ENCODE results near the gene E2F4.

E2F4 gene

GRCh38 chr16:67150833-67151396 lies 41.0 kb upstream of the E2F4 start, which contains the start of gene B3GNT9:
Gene B3GNT9 (minus strand): TSS chr16:67150998. CDS start chr16:67150485, 513 bp downstream.
- H3K36me3 ChIP-seq: peaks cover 44% of the 10 kb centered on the region
- peaks cover 69% of the 10 kb centered on the region for H3K27me3 ChIP-seq
- H3K9me3 ChIP-seq: no peaks in the 10 kb centered on the region

GRCh38 chr16:67151431-67152097 lies 40.4 kb upstream of the E2F4 start:
- Histone ChIP-seq H3K9me3 (no peaks in the 10 kb centered on the region), H3K4me1 (ENCODE audit: control insufficient read depth in 1 of 2, insufficient read depth in 1 of 2, low read depth in 1 of 2, low read length in 1 of 2) (peaks cover 31 to 44% of the 10 kb centered on the region in 2 experiments), H3K27me3 (peaks cover 76% of the 10 kb centered on the region), H3K27ac (no peak overlapping the region), H3K4me3 (ENCODE audit: low read depth in 1 of 2, low read length in 1 of 2) (no peak overlapping the region), H3K36me3 (peaks cover 37% of the 10 kb centered on the region)
- TF ChIP-seq CTCF (IDR thresholded peaks at IDR 0.05): no peak

More at GRCh38 chr16:67150833-67151396, 41.0 kb upstream of the E2F4 start, which contains the start of gene B3GNT9:
- Histone ChIP-seq H3K27ac (no peak within 1 kb of the TSS), H3K4me1 (ENCODE audit: control insufficient read depth in 1 of 2, insufficient read depth in 1 of 2, low read depth in 1 of 2, low read length in 1 of 2) (peaks cover 38 to 51% of the 10 kb centered on the region in 2 experiments), H3K4me3 (ENCODE audit: low read depth in 1 of 2, low read length in 1 of 2) (peak within 1 kb of the TSS; percentile 23 to 32)
- no peak for TF ChIP-seq CTCF (IDR thresholded peaks at IDR 0.05)

DNA sequence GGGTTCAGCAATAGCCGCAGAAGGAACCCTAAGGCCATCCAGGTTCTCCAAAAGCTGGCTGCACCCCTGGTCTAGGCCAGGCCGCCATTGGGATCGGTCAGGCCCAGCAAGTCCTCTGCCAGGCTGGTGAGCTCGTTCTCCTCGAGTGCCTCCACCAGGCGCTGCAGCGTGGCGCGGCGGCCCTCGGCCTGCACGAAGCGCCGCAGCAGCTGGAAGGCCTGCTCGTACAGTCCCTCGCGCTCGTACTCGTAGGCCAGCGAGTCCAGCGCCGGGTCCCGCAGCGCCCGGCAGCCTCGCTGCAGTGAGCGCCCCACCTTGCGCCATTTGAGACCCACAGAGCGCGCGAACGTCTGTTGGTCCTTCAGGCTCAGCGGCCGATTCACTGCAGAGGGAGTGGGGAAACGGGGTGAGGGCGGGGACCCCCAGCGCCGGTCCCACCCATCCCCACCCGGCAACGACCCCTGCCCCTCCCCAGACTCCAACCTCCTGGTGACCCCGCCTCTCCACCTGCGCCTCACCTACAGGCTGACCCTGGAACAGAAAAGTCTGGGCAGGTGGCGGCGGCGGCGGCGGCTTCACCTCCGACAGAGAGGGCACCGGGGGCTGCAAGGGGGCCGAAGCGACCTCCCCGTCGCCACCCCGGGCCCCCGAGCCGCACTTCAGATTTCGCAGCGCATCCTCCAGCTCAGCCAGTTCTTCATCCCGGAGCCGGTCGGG lies 37.2 kb upstream of the E2F4 start:
- H3K27me3 ChIP-seq: peaks cover 68% of the 10 kb centered on the region
- no peak overlapping the region for H3K27ac ChIP-seq
- no peaks in the 10 kb centered on the region for H3K9me3 ChIP-seq
- peaks cover 44 to 54% of the 10 kb centered on the region in 2 experiments for H3K4me1 ChIP-seq (ENCODE audit: control insufficient read depth in 1 of 2, insufficient read depth in 1 of 2, low read depth in 1 of 2, low read length in 1 of 2)
- peaks cover 8% of the 10 kb centered on the region for H3K36me3 ChIP-seq
- TF ChIP-seq CTCF (IDR thresholded peaks at IDR 0.05): no peak
- peak overlapping the region; percentile 34 to 58 for H3K4me3 ChIP-seq (ENCODE audit: low read depth in 1 of 2, low read length in 1 of 2)

- TF ChIP-seq CTCF (IDR thresholded peaks at IDR 0.05): peak; percentile 94
- peaks cover 8% of the 10 kb centered on the region for H3K36me3 ChIP-seq
These were observed 36.4 kb upstream of the E2F4 start for GRCh38 chr16:67155295-67156142.

More at GRCh38 chr16:67155295-67156142, 36.4 kb upstream of the E2F4 start:
- H3K9me3 ChIP-seq: no peaks in the 10 kb centered on the region
- peaks cover 60% of the 10 kb centered on the region for H3K27me3 ChIP-seq
- peaks cover 43 to 54% of the 10 kb centered on the region in 2 experiments for H3K4me1 ChIP-seq (ENCODE audit: control insufficient read depth in 1 of 2, insufficient read depth in 1 of 2, low read depth in 1 of 2, low read length in 1 of 2)
- no peak overlapping the region for H3K27ac ChIP-seq
- peak overlapping the region; percentile 34 to 58 for H3K4me3 ChIP-seq (ENCODE audit: low read depth in 1 of 2, low read length in 1 of 2)
